ENCODE results near the gene C5orf52. TPM values are rescaled to one million over a fixed set of nuclear protein-coding genes. Genes with fewer than 3 reads are reported as not detected.

Gene C5orf52
- total RNA-seq, 1 donor from 2014 or later, result not detected

- H3K36me3 ChIP-seq (ENCODE audit: control insufficient read depth in 3 of 3, insufficient read depth in 3 of 3, low read length in 3 of 3), result no peaks in the 10 kb centered on the region
- peaks cover 2 to 8% (median 7%) of the 10 kb centered on the region in 3 donors for H3K27me3 ChIP-seq (ENCODE audit: control insufficient read depth in 3 of 3, insufficient read depth in 3 of 3, low read length in 3 of 3)
- H3K9ac ChIP-seq (ENCODE audit: low read depth in 1 of 3, low read length in 3 of 3), result peak within 1 kb of the TSS in 1 of 3 donors; percentile 33
- H3K9me3 ChIP-seq (ENCODE audit: control insufficient read depth in 3 of 3, low read length in 3 of 3), result peaks cover 0 to 5% (median 0%) of the 10 kb centered on the region in 3 donors
- H3K4me3 ChIP-seq (ENCODE audit: low read length in 3 of 3), result peak within 1 kb of the TSS; percentile 43 to 66 (median 52)
- H3K27ac ChIP-seq (ENCODE audit: low read depth, low read length), result no peak within 1 kb of the TSS
- H3K4me1 ChIP-seq (ENCODE audit: control insufficient read depth in 3 of 3, insufficient read depth in 3 of 3, low read length in 3 of 3), result no peaks in the 10 kb centered on the region
These were observed 19.0 kb upstream of the C5orf52 start, which contains the start of gene SOX30 for GRCh38 chr5:157652377-157652692. SOX30 (minus strand) TSS chr5:157652438; CDS start chr5:157652078, 360 bp downstream.

DNA sequence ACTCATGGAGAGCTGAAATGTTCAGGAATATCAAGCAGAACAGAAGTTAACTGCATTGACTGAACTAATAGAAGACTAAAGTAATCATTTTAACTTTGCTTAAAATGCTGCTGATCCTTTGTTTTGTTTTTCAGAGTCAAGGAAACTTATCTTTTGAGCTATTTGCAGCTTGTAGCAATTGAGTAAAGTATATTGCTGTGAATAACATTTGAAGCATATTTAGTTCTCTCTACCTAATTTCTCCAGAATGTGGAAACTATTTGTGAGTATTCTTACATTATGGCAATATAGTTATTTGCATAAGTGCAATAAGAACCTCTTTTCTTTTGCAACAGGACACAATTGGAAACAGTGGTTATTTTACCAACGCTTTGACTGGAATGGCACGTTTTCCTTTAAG is 13.8 kb upstream of the C5orf52 start:
- no peak overlapping the region for H3K9ac ChIP-seq (ENCODE audit: low read depth in 1 of 3, low read length in 3 of 3)

GRCh38 chr5:157658893-157659292 is 12.4 kb upstream of the C5orf52 start:
- Histone ChIP-seq H3K27me3 (ENCODE audit: control insufficient read depth in 3 of 3, insufficient read depth in 3 of 3, low read length in 3 of 3) (no peaks in the 10 kb centered on the region), H3K27ac (ENCODE audit: low read depth, low read length) (no peak overlapping the region), H3K4me3 (ENCODE audit: low read length in 3 of 3) (no peak overlapping the region), H3K9me3 (ENCODE audit: control insufficient read depth in 3 of 3, low read length in 3 of 3) (peaks cover 0 to 2% (median 0%) of the 10 kb centered on the region in 3 donors), H3K36me3 (ENCODE audit: control insufficient read depth in 3 of 3, insufficient read depth in 3 of 3, low read length in 3 of 3) (no peaks in the 10 kb centered on the region), H3K4me1 (ENCODE audit: control insufficient read depth in 3 of 3, insufficient read depth in 3 of 3, low read length in 3 of 3) (no peaks in the 10 kb centered on the region), H3K9ac (ENCODE audit: low read depth in 1 of 3, low read length in 3 of 3) (no peak overlapping the region)

More for the DNA sequence above, 13.8 kb upstream of the C5orf52 start:
- no peaks in the 10 kb centered on the region for H3K4me1 ChIP-seq (ENCODE audit: control insufficient read depth in 3 of 3, insufficient read depth in 3 of 3, low read length in 3 of 3)
- no peaks in the 10 kb centered on the region for H3K36me3 ChIP-seq (ENCODE audit: control insufficient read depth in 3 of 3, insufficient read depth in 3 of 3, low read length in 3 of 3)
- H3K27me3 ChIP-seq (ENCODE audit: control insufficient read depth in 3 of 3, insufficient read depth in 3 of 3, low read length in 3 of 3), result no peaks in the 10 kb centered on the region
- peaks cover 0 to 2% (median 0%) of the 10 kb centered on the region in 3 donors for H3K9me3 ChIP-seq (ENCODE audit: control insufficient read depth in 3 of 3, low read length in 3 of 3)
- H3K27ac ChIP-seq (ENCODE audit: low read depth, low read length), result no peak overlapping the region
- no peak overlapping the region for H3K4me3 ChIP-seq (ENCODE audit: low read length in 3 of 3)

- H3K27me3 ChIP-seq (ENCODE audit: control insufficient read depth in 3 of 3, insufficient read depth in 3 of 3, low read length in 3 of 3), result no peaks in the 10 kb centered on the region
- H3K9ac ChIP-seq (ENCODE audit: low read depth in 1 of 3, low read length in 3 of 3), result no peak overlapping the region
These were observed 11.3 kb upstream of the C5orf52 start for GRCh38 chr5:157659868-157660660.

DNA sequence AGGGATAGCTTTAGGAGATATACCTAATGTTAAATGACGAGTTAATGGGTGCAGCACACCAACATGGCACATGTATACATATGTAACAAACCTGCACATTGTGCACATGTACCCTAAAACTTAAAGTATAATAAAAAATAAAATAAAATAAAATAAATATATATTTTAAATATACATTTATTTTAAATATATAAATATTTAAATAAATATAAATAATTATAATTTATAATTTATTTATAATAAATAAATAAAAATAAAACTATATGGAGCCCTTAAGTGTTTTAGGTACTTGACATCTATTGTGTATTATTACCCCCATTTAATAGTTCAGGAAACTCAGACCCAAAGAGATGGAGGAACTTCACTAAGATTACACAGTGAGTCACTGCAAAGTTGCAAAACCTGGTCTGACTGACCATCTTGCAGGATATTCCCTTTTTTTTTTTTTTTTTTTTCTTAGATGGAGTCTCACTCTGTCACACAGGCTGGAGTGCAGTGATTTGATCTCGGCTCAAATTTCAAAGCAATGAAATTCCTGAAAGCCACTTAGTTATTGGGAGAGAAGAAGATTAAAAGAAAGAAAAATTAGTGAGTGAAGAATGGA is 5.8 kb upstream of the C5orf52 start:
- Histone ChIP-seq H3K27ac (ENCODE audit: low read depth, low read length) (no peak overlapping the region), H3K4me1 (ENCODE audit: control insufficient read depth in 3 of 3, insufficient read depth in 3 of 3, low read length in 3 of 3) (peaks cover 0 to 2% (median 0%) of the 10 kb centered on the region in 3 donors), H3K9me3 (ENCODE audit: control insufficient read depth in 3 of 3, low read length in 3 of 3) (no peaks in the 10 kb centered on the region), H3K36me3 (ENCODE audit: control insufficient read depth in 3 of 3, insufficient read depth in 3 of 3, low read length in 3 of 3) (no peaks in the 10 kb centered on the region), H3K27me3 (ENCODE audit: control insufficient read depth in 3 of 3, insufficient read depth in 3 of 3, low read length in 3 of 3) (peaks cover 0 to 10% (median 9%) of the 10 kb centered on the region in 3 donors), H3K4me3 (ENCODE audit: low read length in 3 of 3) (no peak overlapping the region), H3K9ac (ENCODE audit: low read depth in 1 of 3, low read length in 3 of 3) (no peak overlapping the region)

More at GRCh38 chr5:157659868-157660660, 11.3 kb upstream of the C5orf52 start:
- peaks cover 0 to 2% (median 0%) of the 10 kb centered on the region in 3 donors for H3K9me3 ChIP-seq (ENCODE audit: control insufficient read depth in 3 of 3, low read length in 3 of 3)
- H3K4me3 ChIP-seq (ENCODE audit: low read length in 3 of 3), result no peak overlapping the region
- no peak overlapping the region for H3K27ac ChIP-seq (ENCODE audit: low read depth, low read length)
- no peaks in the 10 kb centered on the region for H3K4me1 ChIP-seq (ENCODE audit: control insufficient read depth in 3 of 3, insufficient read depth in 3 of 3, low read length in 3 of 3)
- H3K36me3 ChIP-seq (ENCODE audit: control insufficient read depth in 3 of 3, insufficient read depth in 3 of 3, low read length in 3 of 3), result no peaks in the 10 kb centered on the region

DNA sequence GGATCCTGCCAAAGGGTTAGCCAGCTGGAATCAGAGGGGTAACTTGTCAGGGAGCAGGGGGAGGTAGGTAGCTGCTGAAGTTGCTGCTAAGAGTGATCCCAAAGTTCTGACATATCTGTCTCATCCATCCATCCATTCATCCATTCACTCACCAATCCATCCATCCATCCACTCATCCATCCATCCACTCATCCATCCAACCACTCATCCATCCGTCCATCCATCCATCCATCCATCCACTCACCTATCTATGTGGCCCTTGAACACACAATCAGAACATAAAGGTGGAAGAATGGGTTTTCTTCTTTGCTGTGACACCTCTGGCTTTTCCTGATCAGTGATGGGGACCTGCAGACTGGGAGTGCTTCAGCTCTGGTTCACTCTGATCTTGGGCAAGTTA is 3.0 kb upstream of the C5orf52 start:
- Histone ChIP-seq H3K27ac (ENCODE audit: low read depth, low read length) (no peak overlapping the region), H3K36me3 (ENCODE audit: control insufficient read depth in 3 of 3, insufficient read depth in 3 of 3, low read length in 3 of 3) (no peaks in the 10 kb centered on the region), H3K4me1 (ENCODE audit: control insufficient read depth in 3 of 3, insufficient read depth in 3 of 3, low read length in 3 of 3) (peaks cover 4 to 13% (median 9%) of the 10 kb centered on the region in 3 donors), H3K4me3 (ENCODE audit: low read length in 3 of 3) (no peak overlapping the region), H3K9me3 (ENCODE audit: control insufficient read depth in 3 of 3, low read length in 3 of 3) (no peaks in the 10 kb centered on the region), H3K9ac (ENCODE audit: low read depth in 1 of 3, low read length in 3 of 3) (no peak overlapping the region), H3K27me3 (ENCODE audit: control insufficient read depth in 3 of 3, insufficient read depth in 3 of 3, low read length in 3 of 3) (peaks cover 4 to 26% (median 26%) of the 10 kb centered on the region in 3 donors)

DNA sequence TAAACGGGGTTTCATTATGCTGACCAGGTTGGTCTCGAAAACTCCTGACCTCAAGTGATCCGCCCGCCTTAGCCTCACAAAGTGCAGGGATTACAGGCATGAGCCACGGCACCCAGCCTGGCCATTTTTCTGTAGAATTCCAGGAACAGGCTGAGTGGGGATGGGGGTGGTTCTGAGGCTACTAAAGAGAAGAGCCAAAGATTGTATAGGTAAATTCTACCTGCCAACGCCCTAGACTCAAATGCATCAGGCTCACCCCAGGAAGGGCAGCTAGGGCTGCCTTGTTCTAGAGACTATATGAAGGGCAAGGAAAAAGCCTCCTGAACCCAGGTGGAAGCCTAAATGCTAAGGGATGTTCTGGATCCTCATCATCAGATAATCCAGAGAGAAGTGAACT is 1.6 kb upstream of the C5orf52 start:
- Histone ChIP-seq H3K4me1 (ENCODE audit: control insufficient read depth in 3 of 3, insufficient read depth in 3 of 3, low read length in 3 of 3) (peaks cover 4 to 13% (median 9%) of the 10 kb centered on the region in 3 donors), H3K9me3 (ENCODE audit: control insufficient read depth in 3 of 3, low read length in 3 of 3) (no peaks in the 10 kb centered on the region), H3K9ac (ENCODE audit: low read depth in 1 of 3, low read length in 3 of 3) (no peak overlapping the region), H3K27ac (ENCODE audit: low read depth, low read length) (no peak overlapping the region), H3K4me3 (ENCODE audit: low read length in 3 of 3) (no peak overlapping the region), H3K36me3 (ENCODE audit: control insufficient read depth in 3 of 3, insufficient read depth in 3 of 3, low read length in 3 of 3) (no peaks in the 10 kb centered on the region), H3K27me3 (ENCODE audit: control insufficient read depth in 3 of 3, insufficient read depth in 3 of 3, low read length in 3 of 3) (peaks cover 4 to 26% (median 26%) of the 10 kb centered on the region in 3 donors)

GRCh38 chr5:157671592-157672330 is 428 bp downstream of the C5orf52 start:
- Histone ChIP-seq H3K9ac (ENCODE audit: low read depth in 1 of 3, low read length in 3 of 3) (peak overlapping the region; percentile 12 to 72 (median 54)), H3K27ac (ENCODE audit: low read depth, low read length) (no peak overlapping the region), H3K9me3 (ENCODE audit: control insufficient read depth in 3 of 3, low read length in 3 of 3) (no peaks in the 10 kb centered on the region), H3K4me1 (ENCODE audit: control insufficient read depth in 3 of 3, insufficient read depth in 3 of 3, low read length in 3 of 3) (peaks cover 4 to 13% (median 9%) of the 10 kb centered on the region in 3 donors), H3K4me3 (ENCODE audit: low read length in 3 of 3) (peak overlapping the region; percentile 69 to 77 (median 73)), H3K36me3 (ENCODE audit: control insufficient read depth in 3 of 3, insufficient read depth in 3 of 3, low read length in 3 of 3) (no peaks in the 10 kb centered on the region), H3K27me3 (ENCODE audit: control insufficient read depth in 3 of 3, insufficient read depth in 3 of 3, low read length in 3 of 3) (peaks cover 4 to 26% (median 26%) of the 10 kb centered on the region in 3 donors)

- no peaks in the 10 kb centered on the region for H3K9me3 ChIP-seq (ENCODE audit: control insufficient read depth in 3 of 3, low read length in 3 of 3)
- H3K4me1 ChIP-seq (ENCODE audit: control insufficient read depth in 3 of 3, insufficient read depth in 3 of 3, low read length in 3 of 3), result peaks cover 4 to 13% (median 9%) of the 10 kb centered on the region in 3 donors
- H3K27ac ChIP-seq (ENCODE audit: low read depth, low read length), result no peak overlapping the region
- H3K4me3 ChIP-seq (ENCODE audit: low read length in 3 of 3), result no peak overlapping the region
- peaks cover 4 to 26% (median 26%) of the 10 kb centered on the region in 3 donors for H3K27me3 ChIP-seq (ENCODE audit: control insufficient read depth in 3 of 3, insufficient read depth in 3 of 3, low read length in 3 of 3)
- H3K36me3 ChIP-seq (ENCODE audit: control insufficient read depth in 3 of 3, insufficient read depth in 3 of 3, low read length in 3 of 3), result no peaks in the 10 kb centered on the region
- H3K9ac ChIP-seq (ENCODE audit: low read depth in 1 of 3, low read length in 3 of 3), result no peak overlapping the region
These were observed 1.6 kb downstream of the C5orf52 start for GRCh38 chr5:157672976-157673375.
